Left colon (tissue), 2 donors: ENCODE results near the gene USE1. TPM values are rescaled to one million over a fixed set of nuclear protein-coding genes. Genes with fewer than 3 reads are reported as not detected.
A peak's percentile ranks its signal among the peaks of the same experiment; 100 is the strongest.
"Not testable (repeated sequence)": the region's sequence is repeated elsewhere in the genome, so short reads cannot be mapped to it uniquely, and the experiment has no call there.

Source experiments
- ATAC-seq: fragments of 200-7000 bp; cut with Tn5 transposase; one replicate; pipeline ENCODE4 v1.9.1; 2020; ENCODE audit warnings: mild to moderate bottlenecking, moderate library complexity
- DNase-seq, 2 donors: peaks; one replicate each; pipeline ENCODE4 v3.0.0-alpha.2; 2020
- intact Hi-C, 2 donors: fragments of 100-400 bp; cut with DNase I in 1 of 2; cut with micrococcal nuclease in 1 of 2; formaldehyde crosslinking; loops; one replicate each; pipeline versions ENCODE4 v1.11.2 to v1.14.0; 2022; cut with DNase I, micrococcal nuclease
- long read RNA-seq: library from polyadenylated mRNA; unstranded; transcript quantifications from one replicate; pipeline ENCODE4 v2.0.0, GENCODE V29; 2021
- total RNA-seq, 2 donors: library from RNA; stranded (reverse); fragmentation: NEBNext Ultra II Directional; extraction: Animal tissue kit (Norgen Biotek cat#: 25700); gene quantifications; one replicate each; pipeline ENCODE4 v1.2.1, GENCODE V29; 2021
- donor health status: DM: no; HTN: no; CAD: no.
- donor health status: DM: yes; HTN: yes; CAD: no.

The USE1 gene
- total RNA-seq, result 10 to 100 TPM; 22.0 to 25.6 TPM
- long read RNA-seq, partial matches to known transcripts, result 1 of 4 reads
- long read RNA-seq, other reads (novel, unspliced or antisense), result 2 of 4 reads

- DNase-seq (peak; percentile 92 to 93), ATAC-seq (peak; percentile 92)
- intact Hi-C loops, result no loop called here
Observed at GRCh38 chr19:17215127-17215971, at the start of gene USE1. TSS of gene USE1 (plus strand) at chr19:17215357. CDS start at chr19:17215406, 49 bp downstream.

- no peak for DNase-seq
- intact Hi-C loops, result no loop called here
- ATAC-seq, result no peak
Observed at GRCh38 chr19:17165715-17166114, 49.4 kb upstream of the USE1 start.

- intact Hi-C loops, result no loop called here
- DNase-seq (no peak), ATAC-seq (no peak)
Observed at GRCh38 chr19:17170538-17171297, 44.4 kb upstream of the USE1 start.

- intact Hi-C loops, result no loop called here
Observed at GRCh38 chr19:17171874-17172273, 43.3 kb upstream of the USE1 start.

GRCh38 chr19:17172624-17173345 is 42.4 kb upstream of the USE1 start:
- ATAC-seq (no peak), DNase-seq (no peak)
- intact Hi-C loops, result no loop called here

More at GRCh38 chr19:17171874-17172273, 43.3 kb upstream of the USE1 start:
- no peak for DNase-seq
- ATAC-seq, result no peak

GRCh38 chr19:17178291-17178690 is 36.9 kb upstream of the USE1 start:
- no peak for ATAC-seq
- DNase-seq, result no peak
- intact Hi-C loops, result no loop called here

GRCh38 chr19:17180997-17181702 is 34.0 kb upstream of the USE1 start:
- DNase-seq, result no peak
- ATAC-seq, result no peak
- intact Hi-C loops, result no loop called here

- intact Hi-C loops, result no loop called here
- peak in 1 of 2 donors; percentile 23 for DNase-seq
- peak; percentile 18 for ATAC-seq
Observed at GRCh38 chr19:17183271-17183761, 31.8 kb upstream of the USE1 start.

GRCh38 chr19:17183858-17184321 is 31.3 kb upstream of the USE1 start:
- DNase-seq, result no peak
- intact Hi-C loops, result no loop called here
- peak; percentile 24 for ATAC-seq

GRCh38 chr19:17184371-17184841 is 30.8 kb upstream of the USE1 start:
- DNase-seq (peak in 1 of 2 donors; percentile 26), ATAC-seq (peak; percentile 54)
- intact Hi-C loops, result no loop called here

- ATAC-seq (no peak), DNase-seq (no peak)
- intact Hi-C loops, result no loop called here
Observed at GRCh38 chr19:17185590-17185989, 29.6 kb upstream of the USE1 start.

- DNase-seq, ATAC-seq, intact Hi-C loops: not testable (repeated sequence)
Observed at GRCh38 chr19:17191736-17192135, 23.4 kb upstream of the USE1 start.

- DNase-seq (no peak), ATAC-seq (no peak)
- intact Hi-C loops, result no loop called here
Observed at GRCh38 chr19:17192751-17193150, 22.4 kb upstream of the USE1 start.

GRCh38 chr19:17194608-17195007 is 20.5 kb upstream of the USE1 start:
- DNase-seq (no peak), ATAC-seq (no peak)
- intact Hi-C loops, result no loop called here

- ATAC-seq (no peak), DNase-seq (no peak)
- intact Hi-C loops, result no loop called here
Observed at GRCh38 chr19:17195106-17195505, 20.1 kb upstream of the USE1 start.

- ATAC-seq (no peak), DNase-seq (no peak)
- intact Hi-C loops, result no loop called here
Observed at GRCh38 chr19:17196610-17197009, 18.5 kb upstream of the USE1 start.

GRCh38 chr19:17197666-17198065 is 17.5 kb upstream of the USE1 start:
- intact Hi-C loops, result no loop called here
- no peak for ATAC-seq
- no peak for DNase-seq

- no peak for DNase-seq
- intact Hi-C loops, result loop anchor here in 1 of 2 donors (10.0 kb wide), 1 partner anchor 84 kb away; the partner anchor contains the start of gene ANKLE1
- ATAC-seq, result no peak
Observed at GRCh38 chr19:17200408-17201079, 14.6 kb upstream of the USE1 start.
